Kidney (tissue), 14 donors: ENCODE results near the gene PAXIP1. TPM values are rescaled to one million over a fixed set of nuclear protein-coding genes. Genes with fewer than 3 reads are reported as not detected.

ENCODE experiments used
- DNase-seq, 5 donors: peaks; one replicate each; pipeline ENCODE4 v3.0.0-alpha.2; 2013 to 2020
- FAIRE-seq: peaks from 2 replicates; lab custom pipeline; 2012; peaks lifted over from hg19 to GRCh38; lab: Jason Lieb, UNC
- H3K27ac ChIP-seq, 2 donors: one replicate each; pipeline ENCODE4 v1.7.0; 2013; ENCODE audit warnings: low read depth in 2 of 2, low read length in 2 of 2, inconsistent platforms in 1 of 2
- H3K27me3 ChIP-seq: one replicate; pipeline ENCODE4 v1.7.1; 2013; ENCODE audit warnings: low read length, inconsistent platforms; ENCODE audit not compliant: control insufficient read depth, insufficient read depth
- H3K36me3 ChIP-seq, 3 donors: one replicate each; pipeline versions ENCODE4 v1.7.0 to v1.7.1; 2013; ENCODE audit warnings: low read length in 3 of 3, control low read depth in 1 of 3, inconsistent platforms in 1 of 3; ENCODE audit not compliant: insufficient read depth in 3 of 3, control insufficient read depth in 2 of 3
- H3K4me1 ChIP-seq, 3 donors: one replicate each; pipeline versions ENCODE4 v1.7.0 to v1.7.1; 2013; ENCODE audit warnings: low read length in 3 of 3, inconsistent platforms in 1 of 3, low read depth in 1 of 3; ENCODE audit not compliant: control insufficient read depth in 2 of 3, insufficient read depth in 2 of 3
- H3K4me3 ChIP-seq, 3 donors: one replicate each; pipeline versions ENCODE4 v1.7.0 to v1.8.1; 2013; ENCODE audit warnings: low read length in 3 of 3, control low read depth in 1 of 3, inconsistent platforms in 1 of 3
- H3K9ac ChIP-seq, 3 donors: one replicate each; pipeline versions ENCODE4 v1.7.0 to v1.7.1; 2013; ENCODE audit warnings: low read length in 3 of 3, control low read depth in 1 of 3, inconsistent platforms in 1 of 3
- H3K9me3 ChIP-seq, 3 donors: one replicate each; pipeline versions ENCODE4 v1.7.0 to v1.7.1; 2013; ENCODE audit warnings: low read length in 3 of 3, control low read depth in 1 of 3, inconsistent platforms in 1 of 3; ENCODE audit not compliant: control insufficient read depth in 2 of 3, insufficient read depth in 1 of 3
- intact Hi-C: fragments of 100-400 bp; cut with DNase I; formaldehyde crosslinking; loops from one replicate; pipeline ENCODE4 v1.11.1; 2022
- polyA plus RNA-seq: library from polyadenylated mRNA; stranded (reverse); fragments of 350-450 nt; fragmentation: Illumina TruSeq; extraction: RNeasy Lipid Tissue Mini Kit (QIAGEN cat#74804); gene quantifications from one replicate; pipeline ENCODE4 v1.2.3, GENCODE V29; 2014; ENCODE audit warnings: low read depth, low replicate concordance; ENCODE audit not compliant: insufficient read depth
- total RNA-seq: library from RNA; stranded (reverse); fragmentation: NEBNext Ultra II Directional; extraction: Animal tissue kit (Norgen Biotek cat#: 25700); gene quantifications from one replicate; pipeline ENCODE4 v1.2.1, GENCODE V29; 2021
- TF ChIP-seq, protein P1 (sequence below): IDR thresholded peaks from 3 replicates; pipeline ENCODE4 v1.5.1; 2012; ENCODE audit warnings: mild to moderate bottlenecking, moderate library complexity, borderline replicate concordance; ENCODE audit not compliant: insufficient read depth; ENCODE audit errors: extremely low read depth
- donor health status: control.
- donor health status: control.
- donor health status: control.
- donor health status: control.
- donor health status: control.
- donor health status: DM: yes; HTN: yes; CAD: no.
- donor health status: Normal renal cell carcinoma (clear cell type).

Gene PAXIP1
- total and polyA plus RNA-seq, 2 donors from 2014 or later: 3.9 to 10.7 TPM

DNA sequence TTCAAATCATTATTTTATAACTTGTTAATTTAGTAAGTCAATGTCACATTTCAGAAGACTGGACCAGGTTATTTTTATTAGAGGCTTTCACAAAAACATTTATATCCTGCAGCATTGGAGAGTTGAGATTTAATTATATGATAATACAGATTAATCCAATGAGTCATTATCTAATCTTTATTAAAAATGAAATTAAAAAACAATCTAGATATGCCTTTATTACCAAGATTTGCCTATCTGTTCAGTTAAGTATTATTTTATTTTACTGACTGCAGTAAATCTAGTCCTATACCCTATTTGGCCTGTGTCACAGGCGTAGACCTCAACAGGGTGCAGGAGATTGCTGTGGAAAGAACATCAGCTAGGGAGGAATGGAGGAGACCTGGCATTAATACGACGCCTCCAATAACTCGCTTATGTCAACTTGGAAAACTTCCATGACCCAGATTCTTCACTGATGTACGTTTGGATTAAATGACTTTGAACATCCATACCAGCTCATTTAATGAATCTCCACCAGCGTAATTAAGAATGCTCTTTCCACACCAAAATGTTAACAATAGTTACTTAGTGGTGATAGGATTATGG, 18.2 kb downstream of the PAXIP1 start:
- Histone ChIP-seq H3K9ac (no peak overlapping the region), H3K9me3 (no peaks in the 10 kb centered on the region), H3K27me3 (no peaks in the 10 kb centered on the region), H3K36me3 (peaks cover 2 to 3% (median 3%) of the 10 kb centered on the region in 3 donors), H3K4me3 (no peak overlapping the region), H3K27ac (no peak overlapping the region), H3K4me1 (no peaks in the 10 kb centered on the region)
- intact Hi-C loops: no loop called here
- TF ChIP-seq, protein P1, sequence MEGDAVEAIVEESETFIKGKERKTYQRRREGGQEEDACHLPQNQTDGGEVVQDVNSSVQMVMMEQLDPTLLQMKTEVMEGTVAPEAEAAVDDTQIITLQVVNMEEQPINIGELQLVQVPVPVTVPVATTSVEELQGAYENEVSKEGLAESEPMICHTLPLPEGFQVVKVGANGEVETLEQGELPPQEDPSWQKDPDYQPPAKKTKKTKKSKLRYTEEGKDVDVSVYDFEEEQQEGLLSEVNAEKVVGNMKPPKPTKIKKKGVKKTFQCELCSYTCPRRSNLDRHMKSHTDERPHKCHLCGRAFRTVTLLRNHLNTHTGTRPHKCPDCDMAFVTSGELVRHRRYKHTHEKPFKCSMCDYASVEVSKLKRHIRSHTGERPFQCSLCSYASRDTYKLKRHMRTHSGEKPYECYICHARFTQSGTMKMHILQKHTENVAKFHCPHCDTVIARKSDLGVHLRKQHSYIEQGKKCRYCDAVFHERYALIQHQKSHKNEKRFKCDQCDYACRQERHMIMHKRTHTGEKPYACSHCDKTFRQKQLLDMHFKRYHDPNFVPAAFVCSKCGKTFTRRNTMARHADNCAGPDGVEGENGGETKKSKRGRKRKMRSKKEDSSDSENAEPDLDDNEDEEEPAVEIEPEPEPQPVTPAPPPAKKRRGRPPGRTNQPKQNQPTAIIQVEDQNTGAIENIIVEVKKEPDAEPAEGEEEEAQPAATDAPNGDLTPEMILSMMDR: no peak
- no peak for DNase-seq
- FAIRE-seq: no peak

DNA sequence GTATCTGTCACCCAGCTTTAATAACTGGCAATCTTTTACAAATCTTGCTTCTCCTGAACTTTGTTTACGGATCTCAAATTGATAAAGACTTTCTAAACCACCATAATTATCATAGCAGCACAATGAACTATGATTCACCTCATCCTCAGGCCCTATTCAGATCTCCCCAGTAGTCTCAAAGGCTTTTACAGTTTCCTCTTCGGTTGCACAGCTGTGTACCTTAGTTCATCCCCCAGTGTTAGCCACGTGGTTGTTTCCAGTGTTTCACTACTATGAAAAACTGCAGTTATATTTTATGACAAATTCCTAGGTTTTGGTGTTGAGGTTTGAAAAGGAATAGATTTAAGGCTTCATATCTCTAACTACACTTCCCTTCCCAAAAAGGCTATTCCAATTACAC, 24.9 kb downstream of the PAXIP1 start:
- FAIRE-seq (no peak), DNase-seq (no peak)
- no peak overlapping the region for H3K27ac ChIP-seq
- H3K4me3 ChIP-seq: no peak overlapping the region
- no peaks in the 10 kb centered on the region for H3K27me3 ChIP-seq
- H3K4me1 ChIP-seq: no peaks in the 10 kb centered on the region
- no peaks in the 10 kb centered on the region for H3K9me3 ChIP-seq
- no peak overlapping the region for H3K9ac ChIP-seq
- peaks cover 3 to 26% (median 9%) of the 10 kb centered on the region in 3 donors for H3K36me3 ChIP-seq
- TF ChIP-seq, protein P1: no peak
- intact Hi-C loops: no loop called here

DNA sequence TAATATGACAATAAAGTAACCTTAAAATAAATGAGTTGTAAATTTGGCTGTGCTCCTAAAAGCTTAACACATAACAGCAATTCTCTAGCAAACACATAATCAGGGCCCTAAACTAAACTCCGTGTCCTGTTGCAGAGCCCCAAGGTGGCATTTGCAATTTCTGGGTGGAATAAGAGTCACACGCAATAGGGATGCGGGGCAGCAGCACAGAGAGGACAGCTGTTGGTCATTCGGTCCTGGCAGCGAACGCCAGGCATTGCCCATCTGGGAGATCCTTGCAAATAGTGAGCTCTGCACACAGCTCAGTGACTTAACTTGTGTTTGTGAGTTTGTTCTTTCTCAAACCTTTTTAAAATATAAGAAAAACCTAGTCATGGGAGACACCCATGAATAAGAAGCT, 25.7 kb downstream of the PAXIP1 start:
- Histone ChIP-seq H3K36me3 (peaks cover 3 to 26% (median 9%) of the 10 kb centered on the region in 3 donors), H3K9ac (no peak overlapping the region), H3K9me3 (no peaks in the 10 kb centered on the region), H3K27me3 (no peaks in the 10 kb centered on the region), H3K4me3 (no peak overlapping the region), H3K4me1 (no peaks in the 10 kb centered on the region), H3K27ac (no peak overlapping the region)
- intact Hi-C loops: no loop called here
- FAIRE-seq (no peak), DNase-seq (no peak)
- TF ChIP-seq, protein P1: no peak

DNA sequence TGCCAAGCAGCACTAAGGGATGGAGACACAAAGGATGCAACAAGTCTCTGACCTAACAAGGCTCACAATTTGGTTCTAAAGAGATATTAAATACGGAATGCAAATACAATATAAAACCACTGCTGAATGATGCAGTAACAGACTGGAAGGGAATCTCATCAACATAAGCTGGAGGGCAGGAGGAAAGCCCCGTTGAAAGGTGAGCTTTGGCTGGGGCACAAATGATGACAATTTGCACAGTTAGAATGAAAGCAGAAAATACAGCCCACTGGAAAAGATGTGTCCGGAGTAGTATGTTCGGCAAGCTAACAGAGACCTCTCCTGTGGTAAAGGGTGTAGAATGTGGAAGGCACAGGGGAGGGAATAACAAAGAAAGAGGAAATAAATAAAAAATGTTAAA, 26.1 kb downstream of the PAXIP1 start:
- TF ChIP-seq, protein P1: no peak
- FAIRE-seq (no peak), DNase-seq (no peak)
- H3K27me3 ChIP-seq: no peaks in the 10 kb centered on the region
- H3K9ac ChIP-seq: no peak overlapping the region
- H3K9me3 ChIP-seq: no peaks in the 10 kb centered on the region
- H3K4me1 ChIP-seq: no peaks in the 10 kb centered on the region
- H3K36me3 ChIP-seq: peaks cover 3 to 24% (median 9%) of the 10 kb centered on the region in 3 donors
- H3K27ac ChIP-seq: no peak overlapping the region
- intact Hi-C loops: no loop called here
- no peak overlapping the region for H3K4me3 ChIP-seq
